AG08395 (cell line): ENCODE data around the gene CYP26B1.

Source experiments
- DNase-seq: peaks from one replicate; pipeline ENCODE4 v3.0.0; 2012; ENCODE audit warnings: mixed read lengths, low spot score

Gene CYP26B1

DNA sequence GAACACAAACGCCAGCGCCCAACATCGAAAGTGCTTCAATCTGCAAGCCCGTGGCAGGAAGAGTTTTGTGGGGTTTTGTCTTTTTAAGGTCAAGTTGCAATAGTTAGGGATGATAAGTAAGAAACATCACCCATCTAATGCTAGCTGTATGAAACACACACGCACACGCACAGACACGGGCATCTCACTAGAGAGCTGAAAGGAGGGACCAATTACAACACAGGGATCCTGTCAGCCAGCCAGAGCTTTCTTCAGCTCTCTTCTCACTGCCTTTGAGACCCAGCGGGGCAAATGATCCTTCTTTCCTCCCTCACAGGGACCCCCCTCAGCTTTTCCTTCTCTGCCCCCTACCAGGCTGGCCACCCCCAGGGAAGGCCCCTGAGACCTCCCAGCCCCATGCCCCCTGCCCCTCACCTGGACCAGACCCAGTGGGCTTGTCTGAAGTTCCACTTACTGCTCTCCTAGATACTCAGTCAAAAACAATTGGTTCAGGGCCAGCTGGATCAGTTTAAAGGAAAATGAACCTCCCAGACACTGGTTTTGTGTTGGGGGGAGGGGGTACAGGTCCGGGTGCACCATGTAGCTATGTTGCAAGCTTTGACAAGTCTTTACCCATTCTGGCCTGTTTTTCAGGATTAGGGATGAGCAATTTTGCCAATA lies 17.9 kb downstream of the CYP26B1 start:
- DNase-seq: no peak

DNA sequence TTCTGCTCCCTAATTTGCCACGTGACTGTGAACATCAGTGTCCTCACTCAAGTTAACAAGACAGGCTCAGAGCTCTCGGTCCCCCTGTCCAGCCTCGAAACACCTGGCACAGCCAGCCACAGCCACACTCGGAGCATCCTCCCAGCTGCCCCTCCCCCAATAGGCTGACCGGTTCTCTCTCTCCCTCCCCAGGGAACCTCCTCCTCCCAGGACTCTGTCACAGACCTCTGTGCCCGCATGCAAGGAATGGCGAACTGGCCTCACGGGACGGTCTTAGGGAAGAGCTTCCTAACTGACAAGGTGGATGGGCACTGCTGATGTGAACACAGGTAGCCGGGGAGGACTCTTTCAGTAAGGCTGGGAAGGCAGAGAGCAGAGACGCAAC lies 18.8 kb downstream of the CYP26B1 start:
- no peak for DNase-seq

DNA sequence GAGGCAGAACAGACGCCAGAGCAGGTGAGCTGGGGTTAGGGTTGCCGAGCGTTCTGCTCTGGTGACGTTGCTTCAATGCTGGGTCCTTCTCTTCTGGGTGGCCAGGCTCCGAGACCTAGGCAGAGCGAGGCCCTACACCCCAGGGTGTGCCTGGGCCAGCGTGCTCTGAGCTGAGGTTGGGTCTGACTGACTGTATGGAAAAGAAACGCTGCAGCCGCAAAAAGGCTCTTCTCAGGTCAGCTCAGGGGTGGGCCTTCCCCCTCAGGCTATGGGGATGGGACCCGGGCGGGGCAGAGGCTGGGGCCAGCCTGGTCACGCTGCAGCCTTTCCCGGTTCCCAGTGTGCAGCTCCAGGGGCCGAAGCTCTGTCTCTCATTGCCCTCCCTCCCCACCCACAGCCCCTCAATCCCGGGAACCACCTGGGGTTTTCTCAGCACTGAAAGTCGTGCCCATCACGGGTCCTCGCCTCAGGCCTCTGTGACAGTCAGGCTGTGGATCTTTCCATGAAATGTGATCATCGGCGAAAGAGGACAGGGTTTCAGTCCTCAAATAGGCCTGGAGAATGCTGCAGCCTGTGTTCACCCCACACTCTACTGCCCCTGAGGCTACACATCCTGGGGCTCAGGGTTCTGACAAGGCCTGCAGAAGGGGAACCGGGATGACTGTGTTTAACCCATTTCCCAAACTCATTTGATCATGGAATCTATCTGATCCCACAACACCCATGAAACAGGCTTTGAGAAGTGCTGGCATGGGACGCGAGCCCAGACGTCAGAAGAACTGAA lies 19.4 kb downstream of the CYP26B1 start:
- no peak for DNase-seq

DNA sequence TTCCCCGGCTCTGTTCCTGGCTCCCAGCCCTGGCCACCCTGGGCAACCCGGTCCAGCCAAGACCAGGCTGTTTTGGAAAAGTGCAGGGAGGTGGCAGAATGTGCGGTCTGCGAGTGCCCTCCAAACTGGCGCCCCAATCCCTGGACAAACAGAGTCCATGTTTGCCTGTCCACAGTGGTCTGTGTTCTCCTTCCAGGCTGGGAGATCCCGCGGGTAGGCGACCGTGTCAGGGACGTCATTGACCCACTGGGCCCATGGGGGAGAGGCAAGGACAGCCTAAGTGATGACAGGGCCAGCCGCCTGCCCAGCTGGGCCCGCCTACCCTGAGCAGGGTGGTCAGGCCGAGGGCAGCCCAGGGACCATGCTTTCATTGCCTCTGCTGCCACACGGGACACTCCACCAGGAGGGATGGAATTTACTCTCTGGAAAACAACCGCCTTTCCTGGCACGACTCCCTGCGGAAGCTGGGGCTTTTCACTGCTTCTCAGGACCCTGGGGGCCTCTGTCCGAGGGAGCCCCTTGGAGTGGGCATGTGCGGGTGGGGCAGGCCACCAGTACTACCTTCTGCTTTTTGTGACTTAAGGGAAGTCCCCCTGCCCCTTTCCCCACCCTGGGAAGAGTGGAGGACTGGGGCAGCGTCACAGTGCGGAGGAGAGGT lies 20.1 kb downstream of the CYP26B1 start:
- no peak for DNase-seq

DNA sequence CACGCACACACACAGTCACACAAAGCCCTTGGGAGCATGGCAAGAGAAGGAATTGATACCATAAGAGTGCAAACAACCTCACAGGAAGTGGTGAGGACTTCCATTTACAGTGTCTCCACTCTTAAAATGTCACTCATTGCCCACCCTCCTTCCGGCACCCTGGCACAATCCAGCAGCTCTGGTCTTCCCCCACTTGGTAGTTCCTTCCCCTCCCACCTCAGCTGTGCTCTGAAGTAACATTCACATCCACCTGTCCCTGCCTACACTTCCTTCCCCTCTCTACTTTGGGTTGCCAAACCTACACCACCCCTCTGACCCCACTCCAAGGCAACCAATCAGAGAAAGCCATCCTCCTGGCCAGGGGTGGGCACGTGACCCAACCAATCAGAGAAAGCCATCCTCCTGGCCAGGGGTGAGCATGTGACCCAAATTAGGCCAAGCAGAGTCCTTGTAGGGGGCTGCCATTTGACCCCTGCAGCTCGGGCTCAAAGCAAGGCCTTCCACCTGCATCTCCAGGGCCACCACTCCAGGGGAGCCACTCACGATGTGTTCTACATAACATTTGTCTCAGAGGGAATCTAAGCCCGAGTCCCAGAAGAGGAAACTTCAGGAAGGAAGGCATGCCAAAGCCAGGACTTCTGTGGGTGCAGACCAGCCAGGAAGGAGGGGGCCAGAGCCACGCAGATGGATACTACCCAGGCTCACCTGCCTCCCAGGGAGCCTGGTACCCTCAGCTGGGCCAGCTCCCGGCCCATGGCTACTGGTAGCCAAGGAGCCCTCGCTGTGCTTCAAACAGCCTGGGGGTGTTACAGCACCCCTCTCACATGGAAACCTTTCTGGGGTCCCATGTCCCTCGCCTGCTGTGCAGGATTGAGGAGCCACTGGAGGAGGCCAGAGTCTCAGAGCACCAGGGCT lies 21.2 kb downstream of the CYP26B1 start:
- DNase-seq: no peak

DNA sequence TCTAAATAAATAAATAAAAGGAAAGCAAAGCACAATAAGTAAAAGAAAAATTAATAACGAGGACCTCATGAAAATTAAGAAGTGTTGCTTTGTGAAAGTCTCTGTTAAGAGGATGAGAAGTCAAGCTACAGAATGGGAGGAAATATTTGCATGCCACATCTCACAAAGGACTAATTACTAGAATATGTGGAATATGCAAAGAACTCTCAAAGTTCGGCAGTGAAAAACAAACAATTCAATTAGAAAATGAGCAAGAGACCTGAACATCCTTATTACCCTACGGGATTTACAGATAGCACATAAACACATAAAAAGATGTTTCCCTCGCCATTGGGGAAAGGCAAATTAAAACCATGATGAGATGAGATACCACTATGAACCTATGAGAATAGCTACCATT lies 23.3 kb downstream of the CYP26B1 start:
- DNase-seq: no peak

DNA sequence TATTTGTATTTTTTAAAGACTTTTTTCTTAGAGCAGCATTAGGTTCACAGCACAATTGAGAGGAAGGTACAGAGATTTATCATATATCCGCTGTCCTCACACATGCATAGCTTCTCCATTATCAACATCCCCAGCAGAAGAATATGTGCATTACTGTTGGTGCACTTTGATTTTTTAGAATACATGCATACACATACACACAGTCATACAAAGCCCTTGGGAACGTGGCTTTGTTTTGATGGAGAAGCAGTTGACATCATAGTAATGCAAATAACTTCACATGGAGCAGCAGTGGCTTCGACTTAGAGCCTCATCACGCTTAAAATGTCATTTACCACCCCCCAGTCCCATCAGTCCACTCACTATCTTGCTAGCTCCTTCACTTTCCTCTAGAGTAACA lies 26.5 kb downstream of the CYP26B1 start:
- DNase-seq: no peak

DNA sequence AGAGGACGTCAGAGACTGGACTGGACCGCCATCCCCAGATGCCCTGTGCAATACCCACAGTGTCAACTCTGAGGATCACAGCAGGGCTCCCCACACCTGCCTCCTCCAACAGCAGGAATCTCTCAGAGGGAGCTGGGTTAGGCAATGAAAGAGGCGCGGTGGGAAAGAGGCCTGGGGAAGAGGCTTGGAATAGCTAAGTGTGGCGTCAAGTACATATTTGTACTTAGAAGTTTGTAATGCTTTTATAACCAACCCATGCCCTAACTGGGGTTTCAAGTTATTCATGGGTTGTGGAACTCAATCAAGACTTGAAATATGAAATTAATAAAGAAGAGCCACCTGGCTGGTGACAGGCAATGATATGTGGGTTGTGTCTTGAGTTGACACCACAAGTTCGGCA lies 28.7 kb downstream of the CYP26B1 start:
- no peak for DNase-seq

DNA sequence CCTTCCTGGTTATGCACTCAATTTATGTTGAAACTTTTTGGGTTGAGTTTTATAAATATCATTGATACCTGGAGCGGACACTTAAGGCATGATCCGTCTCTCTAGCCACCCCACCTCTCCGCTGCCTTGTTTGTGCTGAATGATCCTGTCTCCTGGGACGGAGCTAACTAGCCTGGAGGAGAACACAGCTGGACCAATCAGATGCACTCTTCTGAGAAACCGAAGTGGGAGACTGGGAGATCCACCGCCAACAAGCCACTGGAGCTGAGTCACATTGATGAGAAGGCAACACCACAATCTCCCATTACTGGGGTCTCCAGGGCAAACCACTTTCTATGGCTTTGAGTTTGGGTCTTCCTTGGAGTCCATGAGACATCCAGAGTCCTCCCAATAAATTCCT lies 29.3 kb downstream of the CYP26B1 start:
- DNase-seq: no peak

DNA sequence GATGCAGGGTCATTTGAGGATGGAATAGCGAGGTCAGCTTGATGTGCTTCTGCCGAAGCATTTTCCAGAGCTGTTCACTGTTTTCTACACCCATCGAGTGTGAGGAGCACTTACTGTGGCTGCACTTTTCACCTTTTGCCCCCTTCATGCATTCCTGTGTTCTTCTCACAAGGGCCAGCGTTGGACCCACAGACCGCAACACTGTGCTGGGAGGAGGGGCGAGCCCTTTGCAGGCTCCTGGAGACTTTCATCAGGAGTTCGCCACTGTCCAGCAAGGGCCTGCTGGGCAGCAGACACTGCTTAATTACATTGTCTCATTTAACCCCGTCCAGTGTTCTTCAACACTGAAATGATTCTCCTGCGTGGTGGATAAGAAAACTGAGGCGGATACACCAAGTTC lies 29.9 kb downstream of the CYP26B1 start:
- no peak for DNase-seq

DNA sequence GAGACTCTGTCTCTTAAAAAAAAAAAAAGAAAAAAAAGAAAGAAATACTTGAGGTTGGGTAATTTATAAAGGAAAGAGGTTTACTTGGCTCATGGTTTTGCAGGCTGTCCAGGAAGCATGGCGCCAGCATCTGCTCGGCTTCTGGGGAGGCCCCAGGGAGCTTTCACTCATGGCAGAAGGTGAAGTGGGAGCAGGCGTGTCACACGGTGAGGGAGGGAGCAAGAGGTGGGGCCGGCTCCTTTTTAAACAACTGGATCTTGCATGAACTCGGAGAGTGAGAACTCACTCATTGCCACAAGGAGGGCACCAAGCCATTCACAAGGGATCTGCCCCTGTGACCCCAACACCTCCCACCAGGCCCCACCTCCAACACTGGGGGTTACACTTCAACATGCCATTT lies 30.6 kb downstream of the CYP26B1 start:
- DNase-seq: no peak

DNA sequence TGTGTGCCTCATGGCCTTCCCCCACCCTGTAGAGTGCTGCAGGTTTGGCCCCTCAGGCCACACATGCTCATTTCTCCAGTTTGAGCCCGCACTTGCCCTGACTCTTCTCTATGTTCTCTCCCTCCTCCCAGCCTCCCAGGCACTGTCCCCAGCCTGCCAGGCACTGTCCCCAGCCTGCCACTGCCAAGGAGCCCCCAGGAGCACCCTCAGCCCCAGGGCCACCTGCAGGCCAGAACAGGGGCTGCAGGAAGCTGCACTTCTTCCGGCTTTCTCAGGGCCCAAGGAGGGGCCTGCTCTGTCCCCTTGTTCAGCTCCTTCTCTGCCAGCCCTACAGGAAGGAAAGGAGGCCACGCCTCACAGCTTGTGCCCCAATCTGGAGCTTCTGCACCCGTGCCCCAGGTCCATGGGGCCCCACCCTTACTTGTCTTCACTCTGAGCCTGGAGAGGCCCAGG lies 31.6 kb downstream of the CYP26B1 start:
- DNase-seq: no peak

DNA sequence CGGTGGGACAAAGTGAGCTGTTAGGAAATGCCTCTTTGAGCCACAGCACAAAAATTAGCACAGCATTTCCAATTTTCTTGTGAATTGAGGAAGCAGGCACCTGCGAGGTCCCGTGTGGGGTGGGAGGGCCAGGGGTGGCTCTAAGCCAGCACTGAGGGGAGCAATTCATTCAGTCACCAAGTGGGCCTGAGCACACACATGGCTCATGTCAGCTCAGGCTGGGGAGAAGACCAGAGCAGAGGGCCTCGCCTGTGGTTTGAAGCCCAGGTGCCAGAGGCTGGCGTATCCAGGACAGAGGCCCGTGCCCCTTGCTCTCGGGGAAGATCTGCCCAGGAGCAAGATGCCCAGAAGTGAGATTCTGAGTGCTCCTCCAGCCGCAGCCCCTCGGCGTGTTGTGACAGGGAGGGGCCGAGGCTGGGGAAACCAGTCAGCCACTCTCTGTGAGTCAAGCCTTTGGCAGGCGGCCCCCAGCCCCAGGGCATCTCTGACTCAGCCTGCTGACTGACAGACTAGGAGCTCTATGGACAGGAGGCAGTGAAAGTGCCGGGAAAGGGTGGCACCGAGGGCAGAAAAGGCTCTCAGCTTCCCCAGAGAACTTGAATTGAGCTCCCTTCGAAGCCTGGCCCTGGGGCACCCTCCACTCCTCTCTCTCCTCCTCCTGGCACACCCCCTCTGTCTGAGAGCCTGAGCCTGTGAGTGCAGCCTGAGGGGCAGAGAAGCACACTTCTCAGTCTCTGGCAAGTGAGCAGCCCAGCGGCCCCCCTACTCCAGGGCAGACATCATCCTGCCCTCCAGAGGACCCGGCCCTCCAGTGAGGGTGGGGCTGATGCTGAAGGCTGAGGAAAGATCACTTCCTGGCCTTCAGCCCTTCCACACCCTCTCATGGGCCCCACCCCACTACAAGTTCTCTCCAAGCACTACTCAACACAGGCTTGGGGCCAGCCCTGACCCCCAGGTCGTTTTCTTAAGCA lies 32.3 kb downstream of the CYP26B1 start:
- peak; percentile 96 for DNase-seq

DNA sequence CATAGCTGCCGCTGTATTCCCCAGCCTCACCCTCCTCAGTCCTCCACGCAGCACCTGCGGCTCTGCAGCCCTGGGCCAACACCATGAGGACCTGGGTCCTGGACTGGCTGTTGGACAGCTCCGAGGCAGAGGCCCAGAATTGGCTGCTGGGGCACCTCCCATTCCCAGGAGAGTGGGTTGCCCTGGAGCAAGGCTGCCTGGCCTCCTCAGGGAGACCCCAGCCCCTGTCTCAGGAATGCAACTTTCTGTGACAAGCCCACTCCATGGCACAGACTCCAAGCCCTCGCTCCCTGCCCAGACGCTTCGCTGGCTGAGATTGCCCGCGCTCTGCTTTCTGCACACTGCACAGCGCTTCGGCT lies 33.0 kb downstream of the CYP26B1 start:
- no peak for DNase-seq

DNA sequence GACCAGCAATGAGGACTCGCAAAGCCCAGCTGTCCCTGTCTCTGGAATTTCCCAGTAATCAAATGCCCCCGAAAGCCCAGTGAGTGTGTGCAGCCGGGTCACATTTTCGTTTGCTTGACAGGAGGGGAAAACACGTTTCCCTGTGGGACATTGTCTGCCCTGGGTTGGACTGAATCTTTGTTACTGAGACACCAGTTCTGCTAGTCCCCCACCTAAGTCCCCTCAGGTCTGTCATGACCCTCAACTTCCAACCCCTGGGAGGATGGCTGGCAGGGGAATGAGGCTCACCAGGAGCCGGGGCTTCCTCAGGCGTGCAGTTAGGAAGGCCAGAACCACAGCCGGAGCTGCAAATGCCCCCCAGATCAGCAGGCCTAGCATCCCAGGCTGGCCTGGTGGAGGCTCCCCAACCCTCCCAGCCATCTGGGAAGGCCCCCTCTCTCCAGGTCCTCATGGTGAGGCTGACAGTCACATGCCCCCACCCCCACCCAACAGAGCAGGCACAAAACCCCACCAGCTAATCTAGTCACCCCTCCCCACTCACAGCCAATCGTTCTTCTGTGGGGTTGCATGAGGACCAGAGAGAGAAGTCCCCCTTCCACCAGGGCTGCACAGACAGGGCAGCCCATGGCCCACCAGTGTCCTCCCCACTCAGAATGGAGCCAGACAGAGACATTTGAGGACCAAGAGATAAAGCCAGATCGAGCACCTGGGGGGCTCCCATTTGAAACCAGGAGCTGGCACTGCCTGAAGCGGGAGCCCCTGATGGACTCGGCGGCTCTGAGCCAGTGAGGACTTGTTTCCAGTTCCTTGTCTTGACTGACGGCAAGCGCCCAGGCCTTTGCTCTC lies 33.6 kb downstream of the CYP26B1 start:
- DNase-seq: no peak

DNA sequence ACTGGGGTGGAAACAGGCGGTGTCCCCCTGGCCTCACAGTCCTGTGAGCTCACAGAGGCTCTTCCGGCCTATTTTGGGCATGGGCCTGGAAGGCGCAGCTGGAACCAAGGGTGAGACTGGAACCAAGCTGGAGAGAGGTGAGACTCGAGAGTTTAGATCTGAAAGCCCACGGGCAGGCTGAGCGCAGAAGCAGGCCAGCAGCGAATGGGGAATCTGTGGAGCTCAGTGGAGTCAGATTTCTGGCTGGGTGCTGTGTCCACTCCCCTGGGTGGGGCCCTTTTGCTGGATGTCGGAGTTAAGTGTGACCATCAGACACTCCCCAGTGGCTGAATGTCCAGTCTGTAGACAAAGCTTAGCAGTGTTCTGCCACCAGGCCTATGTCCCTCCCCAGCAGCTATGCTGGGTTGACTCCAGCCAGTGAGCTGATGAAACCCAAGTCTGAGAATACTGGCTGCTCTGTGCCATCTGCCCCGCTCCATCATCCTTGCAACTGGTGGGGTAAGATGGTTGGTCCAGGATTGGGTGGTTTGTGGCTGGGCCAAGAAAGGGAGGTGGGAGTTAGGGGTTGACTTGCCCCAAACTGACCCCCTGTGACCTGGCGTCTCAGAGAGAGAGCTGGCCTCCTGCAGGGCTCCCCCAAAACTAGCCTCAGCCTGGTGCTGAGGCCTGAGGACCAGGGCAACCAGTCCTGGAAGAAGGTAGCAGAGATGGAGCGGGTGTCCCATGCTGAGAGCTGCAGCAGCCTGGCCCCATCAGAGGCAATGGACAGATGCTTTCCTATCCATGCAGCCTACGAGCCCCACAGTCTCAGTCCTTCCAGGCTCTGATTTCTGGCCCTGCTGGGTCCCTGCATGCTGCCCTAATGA lies 34.4 kb downstream of the CYP26B1 start:
- no peak for DNase-seq

DNA sequence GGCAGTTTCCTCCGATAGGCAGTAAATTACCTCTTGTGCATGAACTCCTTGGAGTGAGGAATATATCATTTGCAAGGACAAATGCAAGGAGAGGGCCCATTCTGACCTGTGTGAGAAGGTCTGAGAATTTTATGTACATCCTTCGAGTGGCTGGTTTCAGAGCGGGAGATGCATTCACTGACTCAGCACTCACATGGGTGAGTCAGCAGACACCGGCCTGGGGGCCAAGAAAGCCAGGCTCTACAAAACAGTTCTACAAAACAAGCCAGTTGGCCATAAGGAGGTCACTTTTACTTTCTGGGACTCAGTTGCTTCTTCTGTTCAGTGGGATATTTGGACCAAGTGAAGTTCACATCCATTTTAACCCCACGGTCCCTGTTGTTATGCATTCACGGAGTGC lies 35.3 kb downstream of the CYP26B1 start:
- peak; percentile 68 for DNase-seq

DNA sequence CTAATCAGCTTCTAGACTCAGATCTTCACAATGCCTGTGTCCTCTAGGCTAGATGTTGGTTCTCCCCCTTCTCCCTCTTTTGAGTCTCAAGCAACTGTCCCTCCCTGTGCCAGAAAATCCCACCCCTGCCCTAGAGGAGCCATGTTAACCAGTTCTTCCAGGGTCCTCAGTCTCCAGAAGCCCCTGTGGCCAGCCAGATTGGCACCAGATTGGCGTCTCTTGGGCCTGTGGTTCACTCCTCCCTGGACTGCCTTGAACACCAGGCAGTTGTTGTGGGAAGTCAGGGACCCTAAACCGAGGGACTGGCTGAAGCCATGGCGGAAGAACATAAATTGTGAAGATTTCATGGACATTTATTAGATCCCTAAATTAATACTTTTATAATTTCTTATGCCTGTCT lies 36.6 kb downstream of the CYP26B1 start:
- no peak for DNase-seq

DNA sequence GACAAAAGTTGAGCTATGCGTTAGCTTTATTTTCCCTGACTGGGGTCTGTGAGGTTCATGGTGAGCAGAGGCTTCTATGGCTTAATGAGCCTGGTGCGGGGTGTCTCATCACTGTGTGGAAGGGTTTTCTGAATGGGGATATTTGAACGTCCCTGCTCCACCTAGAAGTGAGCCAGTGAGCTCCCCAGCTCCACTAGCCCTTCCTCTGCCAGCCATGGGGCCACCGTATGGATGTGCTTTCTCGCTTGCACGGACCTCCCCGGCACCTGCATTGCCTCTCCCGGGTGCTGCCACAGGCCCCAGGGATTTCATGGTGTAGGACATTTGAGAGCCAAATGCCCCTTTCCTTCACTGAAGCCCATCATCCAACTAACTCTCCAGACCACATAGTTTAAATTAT lies 37.8 kb downstream of the CYP26B1 start:
- DNase-seq: no peak
